HG03457 (cell line): ENCODE data around the gene CKS1B.

Experiments
- ATAC-seq: cut with Tn5 transposase; IDR thresholded peaks from one replicate; pipeline ENCODE4 v1.9.1; 2021; ENCODE audit warnings: moderate number of reproducible peaks; ENCODE audit not compliant: unreplicated experiment

The CKS1B gene

GRCh38 chr1:155000726-155001424, 26.4 kb downstream of the CKS1B start:
- ATAC-seq: no peak

- no peak for ATAC-seq
These were observed 26.9 kb downstream of the CKS1B start for GRCh38 chr1:155001425-155001674.

- peak; percentile 42 for ATAC-seq
These were observed 27.4 kb downstream of the CKS1B start for GRCh38 chr1:155001675-155002463.

GRCh38 chr1:155002464-155003226, 28.2 kb downstream of the CKS1B start, which contains the start of gene ZBTB7B:
Gene ZBTB7B (plus strand): TSS chr1:155002802. CDS start chr1:155014661, 11,859 bp downstream.
- no peak for ATAC-seq

- no peak for ATAC-seq
These were observed 28.8 kb downstream of the CKS1B start for GRCh38 chr1:155003227-155003765.

- ATAC-seq: no peak
These were observed 29.4 kb downstream of the CKS1B start for GRCh38 chr1:155003766-155004351.

GRCh38 chr1:155004352-155005075, 30.0 kb downstream of the CKS1B start:
- no peak for ATAC-seq

GRCh38 chr1:155005076-155006011, 30.9 kb downstream of the CKS1B start:
- ATAC-seq: no peak

GRCh38 chr1:155006601-155007101, 32.2 kb downstream of the CKS1B start:
- no peak for ATAC-seq

- ATAC-seq: no peak
These were observed 32.9 kb downstream of the CKS1B start for GRCh38 chr1:155007251-155007828.

GRCh38 chr1:155008015-155008941, 33.8 kb downstream of the CKS1B start:
- no peak for ATAC-seq

GRCh38 chr1:155009221-155009711, 34.8 kb downstream of the CKS1B start:
- no peak for ATAC-seq

GRCh38 chr1:155009742-155010141, 35.3 kb downstream of the CKS1B start:
- no peak for ATAC-seq

GRCh38 chr1:155010211-155010918, 35.9 kb downstream of the CKS1B start:
- no peak for ATAC-seq

- ATAC-seq: no peak
These were observed 36.5 kb downstream of the CKS1B start for GRCh38 chr1:155011004-155011416.

GRCh38 chr1:155011437-155012025, 37.0 kb downstream of the CKS1B start:
- ATAC-seq: no peak
